Left forelimb (tissue), 1 donor: Measurements from ENCODE around the gene CYS1.
"Not testable (repeated sequence)": the region's sequence is repeated elsewhere in the genome, so short reads cannot be mapped to it uniquely, and the experiment has no call there.

Experiments
- DNase-seq: peaks from one replicate; pipeline ENCODE4 v3.0.0-alpha.2; 2018; ENCODE audit warnings: low spot score

The CYS1 gene

DNA sequence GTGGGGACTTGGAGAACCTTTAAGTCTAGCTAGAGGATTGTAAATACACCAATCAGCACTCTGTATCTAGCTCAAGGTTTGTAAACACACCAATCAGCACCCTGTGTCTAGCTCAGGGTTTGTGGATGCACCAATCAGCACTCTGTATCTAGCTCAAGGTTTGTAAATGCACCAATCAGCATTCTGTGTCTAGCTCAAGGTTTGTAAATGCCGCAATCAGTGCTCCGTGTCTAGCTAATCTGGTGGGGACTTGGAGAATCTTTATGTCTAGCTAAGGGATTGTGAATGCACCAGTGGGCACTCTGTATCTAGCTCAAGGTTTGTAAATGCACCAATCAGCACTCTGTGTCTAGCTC is 11.7 kb upstream of the CYS1 start:
- not testable (repeated sequence) for DNase-seq

DNA sequence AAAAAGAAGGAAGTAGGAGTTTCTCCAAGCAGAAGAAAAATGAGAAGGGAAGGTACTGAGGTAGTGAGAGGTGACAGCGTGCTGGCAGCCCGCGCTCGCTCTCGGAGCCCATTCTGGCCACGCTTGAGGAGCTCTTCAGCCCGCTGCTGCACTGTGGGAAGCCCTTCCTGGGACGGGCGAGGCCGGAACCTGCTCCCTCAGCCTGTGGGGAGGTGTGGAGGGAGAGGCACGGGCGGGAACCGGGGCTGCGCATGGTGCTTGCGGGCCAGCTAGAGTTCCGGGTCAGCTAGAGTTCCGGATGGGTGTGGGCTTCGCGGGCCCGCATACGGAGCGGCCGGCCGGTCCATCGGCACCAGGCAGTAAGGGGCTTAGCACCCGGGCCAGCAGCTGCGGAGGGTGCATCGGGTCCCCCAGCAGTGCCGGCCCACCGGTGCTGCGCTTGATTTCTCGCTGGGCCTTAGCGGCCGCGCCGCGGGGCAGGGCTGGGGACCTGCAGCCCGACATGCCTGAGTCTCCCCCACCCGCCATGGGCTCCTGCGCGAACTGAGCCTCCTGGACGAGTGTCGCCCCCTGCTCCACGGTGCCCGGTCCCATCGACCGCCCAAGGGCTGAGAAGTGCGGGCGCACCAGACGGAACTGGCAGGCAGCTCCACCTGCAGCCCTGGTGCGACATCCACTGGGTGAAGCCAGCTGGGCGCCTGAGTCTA is 11.1 kb upstream of the CYS1 start:
- DNase-seq, result no peak

DNA sequence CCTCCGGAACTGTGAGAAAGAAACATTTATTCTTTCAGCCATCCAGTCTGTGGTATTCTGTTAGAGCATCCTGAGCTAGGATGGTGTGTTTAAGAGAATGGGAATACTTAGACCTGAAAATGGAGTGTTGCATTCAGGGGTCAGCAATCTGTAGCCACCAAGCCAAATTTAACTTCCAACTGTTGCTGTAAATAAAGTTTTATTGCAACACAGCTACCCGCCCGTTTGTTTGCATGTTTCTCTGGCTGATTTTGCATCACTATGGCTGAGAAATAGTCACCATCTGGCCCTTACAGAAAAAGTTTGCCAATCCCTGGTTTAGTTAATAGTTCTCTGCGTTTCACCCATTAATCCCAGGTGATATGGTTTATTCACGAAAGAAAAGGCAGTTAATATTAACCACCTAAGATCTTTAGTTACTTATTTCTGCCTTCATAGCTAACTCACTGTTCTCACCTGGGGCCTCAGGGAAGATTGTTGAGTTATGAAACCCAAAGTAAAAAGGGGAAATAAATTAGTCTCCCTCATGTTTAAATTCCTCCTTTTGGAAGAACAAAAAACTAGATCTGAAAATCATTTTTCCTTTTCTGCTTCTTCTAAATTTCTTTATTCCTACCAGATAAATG is 9.5 kb upstream of the CYS1 start:
- DNase-seq, result no peak

DNA sequence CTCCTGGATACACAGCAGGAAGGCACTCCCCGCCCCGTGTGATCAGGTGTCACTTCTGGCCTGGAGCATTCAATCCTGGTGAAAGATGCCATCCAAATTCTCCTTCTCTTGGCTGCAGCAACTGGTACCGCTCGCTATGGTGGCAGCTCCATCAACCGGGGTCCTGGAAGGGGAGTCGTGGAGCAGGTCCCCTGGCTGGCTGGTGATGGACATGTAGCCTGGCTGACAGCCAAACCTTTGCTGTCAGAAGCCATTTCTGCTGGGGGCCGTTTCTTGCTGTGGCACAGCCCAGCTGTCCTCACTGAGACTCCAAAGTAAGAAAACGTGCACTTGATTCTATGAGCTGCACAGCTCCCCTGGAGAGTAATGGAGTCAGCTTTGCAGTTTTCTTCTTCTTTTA is 7.1 kb upstream of the CYS1 start:
- no peak for DNase-seq

DNA sequence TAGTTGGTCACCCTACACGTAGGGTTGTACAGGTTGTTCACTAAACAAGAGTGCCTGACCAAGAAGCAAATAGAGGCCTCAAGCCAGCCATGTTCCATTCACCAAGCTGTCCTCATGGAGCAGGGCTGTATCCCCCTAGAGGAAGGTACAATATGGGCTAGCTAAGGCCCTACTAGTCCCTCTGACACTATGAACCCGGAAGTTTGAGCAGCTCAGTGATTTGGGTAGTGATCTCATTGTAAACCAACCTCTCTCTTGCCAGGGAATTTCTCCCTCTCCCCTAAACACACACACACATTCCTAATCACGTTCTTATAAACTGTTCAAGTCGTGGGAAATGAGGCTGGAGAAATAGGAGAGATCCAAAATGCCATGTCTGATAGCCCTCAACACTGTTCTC is 6.7 kb upstream of the CYS1 start:
- no peak for DNase-seq

DNA sequence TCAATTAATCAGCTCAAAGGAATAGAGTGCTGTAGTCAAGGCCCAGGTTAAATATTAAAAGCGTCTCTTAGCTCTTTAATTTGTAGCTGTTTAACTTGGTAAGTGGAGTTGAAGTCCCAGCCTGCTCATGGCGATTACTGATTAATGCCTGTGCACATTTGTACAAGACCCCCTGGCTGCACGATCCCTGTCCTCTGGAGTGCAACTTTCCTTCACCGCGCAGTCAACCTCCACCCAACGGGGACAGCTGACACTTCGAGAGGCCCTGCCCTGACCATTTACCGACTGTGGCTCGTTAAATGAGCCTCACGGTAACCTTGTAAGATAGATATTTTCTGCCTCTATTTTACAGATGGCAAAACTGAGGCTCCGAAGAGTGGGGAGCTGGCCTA is 5.5 kb upstream of the CYS1 start:
- DNase-seq, result no peak

DNA sequence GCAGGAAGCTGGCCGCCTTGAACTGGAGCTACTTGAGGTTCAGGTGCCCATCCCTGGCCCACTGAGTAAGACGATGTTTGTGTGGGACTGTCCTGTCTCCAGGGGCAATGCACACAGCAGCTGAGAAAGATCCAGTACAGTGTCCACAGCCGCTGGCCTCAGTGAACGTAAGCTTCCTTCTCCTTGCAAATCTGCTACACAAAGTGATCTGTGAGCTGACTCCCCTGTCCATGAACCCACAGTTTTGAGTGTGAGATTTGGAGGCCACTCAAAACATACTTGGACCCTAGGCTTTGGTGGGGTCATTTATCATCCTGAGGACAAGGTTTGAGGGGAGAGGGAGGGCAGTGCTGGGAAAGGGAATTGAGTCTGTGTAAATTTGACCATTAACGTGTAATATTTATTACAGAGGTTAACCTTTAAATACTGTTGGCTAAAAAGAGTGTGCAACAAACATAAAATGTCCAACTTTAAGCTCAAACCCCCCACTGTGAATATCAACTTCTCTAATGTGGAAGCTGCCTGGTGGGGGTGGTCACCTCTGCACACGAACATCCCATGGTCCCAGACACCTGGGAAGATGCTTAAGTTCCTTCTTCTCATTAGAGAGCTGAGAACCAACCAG is 4.9 kb upstream of the CYS1 start:
- no peak for DNase-seq

DNA sequence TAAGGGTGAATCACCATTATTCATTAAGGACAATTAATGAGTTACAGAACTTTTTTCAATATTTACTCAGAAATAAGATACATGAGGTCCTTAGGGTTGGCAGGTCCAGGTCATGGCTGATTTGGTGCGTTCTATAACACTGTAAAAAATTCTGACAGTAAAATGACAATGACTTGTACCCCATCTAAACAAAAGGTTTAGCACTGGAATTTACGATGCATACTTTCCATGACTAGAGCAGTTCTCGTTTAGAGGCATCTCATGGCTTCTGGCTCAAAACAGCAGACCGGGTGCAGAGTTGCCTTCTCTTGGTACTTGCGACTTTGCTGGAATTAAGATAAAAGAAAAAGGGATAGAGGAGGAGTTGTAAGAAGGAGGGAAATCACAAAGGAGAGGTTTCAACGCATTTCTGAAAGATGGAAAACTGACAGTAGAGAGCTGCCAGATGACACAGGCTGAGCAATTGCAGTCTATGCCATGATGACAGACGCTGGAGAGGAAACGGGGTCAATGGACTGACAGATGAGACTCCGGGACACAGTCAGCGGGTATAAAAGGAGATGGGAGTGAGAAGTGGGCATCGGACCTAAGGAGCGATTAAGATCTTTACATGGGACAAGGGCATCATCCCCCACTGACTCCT is 4.1 kb upstream of the CYS1 start:
- DNase-seq, result no peak

DNA sequence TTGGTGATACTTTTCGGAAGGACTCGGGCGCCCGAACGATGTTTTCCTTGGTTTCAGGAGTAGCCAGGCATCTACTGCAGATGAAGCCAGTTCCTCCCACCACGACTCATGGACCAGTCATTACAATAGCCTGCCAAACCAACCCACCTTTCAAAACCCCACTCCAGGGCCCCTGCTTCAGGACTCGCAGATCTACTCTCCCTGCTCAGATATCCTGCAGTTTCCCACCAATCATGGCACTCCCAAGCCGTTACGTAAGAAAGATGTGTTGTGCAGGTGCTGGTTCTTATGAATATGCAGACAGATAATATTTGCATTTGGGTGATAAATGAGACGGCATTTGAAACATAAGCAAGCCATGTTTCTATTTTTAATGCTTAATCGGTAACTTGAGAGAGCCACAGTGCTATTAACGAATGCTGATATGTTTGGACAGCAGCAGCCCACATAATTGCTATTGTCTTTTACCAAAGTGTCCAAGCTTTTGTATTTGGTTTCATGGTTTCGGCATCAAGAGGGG is 3.5 kb upstream of the CYS1 start:
- no peak for DNase-seq

DNA sequence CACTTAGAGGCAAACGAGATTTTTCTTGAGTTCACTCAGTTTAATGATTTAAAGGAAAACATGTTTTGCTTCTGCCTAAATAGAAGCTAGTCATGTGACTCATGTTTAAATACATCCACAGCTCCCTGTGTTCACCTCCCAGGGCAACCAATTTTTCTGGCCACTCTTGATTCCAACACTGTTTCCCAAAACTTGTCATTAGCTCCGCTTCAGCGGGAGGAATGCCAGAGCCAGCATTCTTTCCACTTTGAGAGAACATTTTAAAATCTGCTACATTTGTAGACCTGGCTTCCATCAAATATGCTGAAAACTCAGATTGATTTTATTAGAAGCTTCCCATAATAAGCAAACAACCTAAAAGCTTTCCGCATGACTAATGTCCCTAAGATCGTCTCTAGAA is 2.8 kb upstream of the CYS1 start:
- no peak for DNase-seq

DNA sequence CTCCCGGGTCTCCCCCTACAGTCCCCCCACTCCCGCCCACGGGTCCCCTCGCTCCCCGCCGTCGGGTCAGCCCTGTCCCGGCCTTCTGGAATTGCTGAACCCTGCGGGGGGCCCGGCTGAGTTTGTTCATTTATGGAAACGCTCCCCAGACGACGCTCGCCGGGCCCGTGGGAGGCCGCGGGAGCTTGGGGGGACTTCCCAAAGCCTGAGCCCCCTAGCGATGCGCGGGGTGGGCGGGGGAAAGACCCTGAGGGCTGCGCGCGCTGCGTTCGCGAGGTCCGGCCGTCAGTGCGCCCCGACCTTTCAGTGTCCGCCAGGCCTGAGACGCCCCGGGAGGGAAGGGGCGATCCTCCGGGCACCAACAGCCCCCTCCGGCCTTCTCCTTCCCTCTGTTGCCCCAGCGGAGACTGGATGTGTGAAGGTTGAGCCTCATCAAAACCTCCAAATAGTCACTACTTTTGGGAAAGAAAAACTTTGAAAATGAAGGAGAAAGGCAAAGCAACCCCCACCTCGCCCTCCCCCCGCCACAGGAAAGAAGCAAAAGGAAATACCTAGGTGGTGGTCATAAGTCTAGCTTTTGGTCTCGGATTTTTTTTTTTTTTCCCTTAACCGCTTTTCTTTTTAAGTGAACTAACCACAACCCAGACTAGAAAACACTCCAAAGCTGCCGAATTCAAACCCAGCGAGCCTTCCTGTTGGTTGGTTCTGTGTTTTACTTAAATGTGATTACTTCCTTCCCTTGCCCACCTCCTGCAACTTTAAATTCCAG is 509 bp upstream of the CYS1 start:
- no peak for DNase-seq

DNA sequence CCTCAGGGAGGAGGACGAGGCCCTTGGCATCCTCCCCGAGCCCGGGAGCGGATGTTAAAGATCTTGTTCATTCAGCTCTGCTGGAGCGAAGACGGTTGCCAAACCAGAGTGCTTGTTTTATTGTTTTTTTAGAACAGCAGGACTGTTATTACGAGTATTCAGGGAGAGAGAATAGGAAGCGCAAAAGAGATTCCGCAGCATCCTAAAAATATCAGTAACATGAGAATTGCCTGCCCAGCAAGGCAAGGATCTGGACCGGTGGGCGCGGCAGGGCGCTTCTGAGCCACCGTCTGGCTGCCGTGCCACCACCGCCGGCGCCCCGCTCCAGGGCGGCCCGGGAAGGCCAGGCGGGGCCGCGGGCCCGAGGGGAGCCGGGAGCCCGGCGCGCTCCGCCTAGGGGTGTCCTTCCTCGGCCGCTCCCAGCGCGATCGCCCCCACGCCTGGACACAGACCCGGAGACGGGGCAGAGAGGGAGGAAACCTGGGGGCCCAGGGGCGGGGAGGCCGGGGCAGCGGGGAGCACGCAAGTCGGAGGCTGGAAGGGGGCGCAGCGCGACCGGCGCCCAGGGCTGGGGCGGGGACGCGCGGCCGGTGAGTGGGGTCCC is 843 bp downstream of the CYS1 start:
- no peak for DNase-seq

DNA sequence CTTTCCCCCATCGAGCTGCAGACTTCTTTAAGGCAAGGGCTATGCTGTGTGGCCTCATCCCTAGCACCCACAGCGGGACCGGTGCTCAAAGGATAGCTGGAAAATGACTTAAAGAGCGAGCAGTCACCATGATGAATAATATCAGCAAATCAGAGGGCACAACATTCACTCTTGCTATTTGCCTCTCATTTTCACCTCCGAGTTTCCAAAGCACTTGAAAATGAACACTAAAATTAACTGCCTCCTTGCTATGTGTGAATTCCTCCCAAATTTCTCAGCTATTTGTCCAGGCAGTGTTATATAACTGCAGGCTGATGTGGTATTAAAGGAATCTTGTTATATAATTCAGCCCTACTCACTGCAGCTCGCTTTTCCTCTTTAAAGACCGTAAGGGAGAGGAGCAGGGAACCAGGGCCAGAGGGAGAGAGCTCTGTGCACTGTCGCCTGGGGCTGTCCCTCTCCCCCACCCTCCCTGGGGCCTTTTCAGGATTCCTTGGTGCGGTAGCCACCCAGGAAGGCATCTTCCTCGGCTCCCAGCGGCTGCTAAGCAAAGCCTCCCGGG is 1.4 kb downstream of the CYS1 start:
- no peak for DNase-seq

DNA sequence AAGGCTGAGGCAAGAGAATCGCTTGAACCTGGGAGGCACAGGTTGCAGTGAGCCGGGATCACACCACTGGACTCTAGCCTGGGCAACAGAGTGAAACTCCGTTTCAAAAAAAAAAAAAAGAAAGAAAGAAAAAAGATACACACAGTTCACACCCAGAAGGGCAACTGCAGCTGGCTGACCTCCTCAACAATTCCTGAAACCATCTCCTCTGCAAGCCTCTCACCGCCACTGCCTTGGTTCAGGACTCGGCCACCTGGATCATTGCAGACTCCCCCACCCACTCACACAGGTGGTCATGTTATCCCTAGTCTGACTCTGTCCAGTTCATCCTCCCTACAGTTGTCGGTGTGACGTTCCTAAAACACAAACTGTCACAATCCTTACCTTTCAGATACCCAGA is 2.2 kb downstream of the CYS1 start:
- no peak for DNase-seq

DNA sequence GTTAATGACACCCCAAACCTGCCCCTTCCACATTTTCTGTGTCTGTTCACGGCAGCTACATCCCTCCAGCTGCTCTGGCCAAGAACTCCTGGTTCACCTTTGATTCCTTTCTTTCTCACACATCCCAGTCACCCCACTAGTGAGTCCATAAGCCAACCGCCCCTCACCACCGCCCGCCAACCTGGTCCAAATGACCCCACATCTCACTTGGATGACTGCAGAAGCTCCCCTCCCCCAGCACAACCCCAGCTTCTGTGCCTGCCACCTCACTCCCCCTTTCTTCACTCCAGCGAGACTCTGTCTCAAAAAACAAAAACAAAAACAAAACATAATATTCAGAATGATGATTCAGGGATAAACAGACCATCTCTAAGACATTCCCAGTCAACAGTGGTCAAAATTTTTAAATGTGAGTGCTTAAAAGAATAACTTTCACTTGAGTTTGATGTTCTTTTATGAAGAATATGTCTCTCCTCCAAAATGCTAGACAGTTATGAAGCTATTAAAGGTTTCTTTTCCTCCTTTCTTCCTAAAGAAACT is 3.2 kb downstream of the CYS1 start:
- DNase-seq, result no peak

DNA sequence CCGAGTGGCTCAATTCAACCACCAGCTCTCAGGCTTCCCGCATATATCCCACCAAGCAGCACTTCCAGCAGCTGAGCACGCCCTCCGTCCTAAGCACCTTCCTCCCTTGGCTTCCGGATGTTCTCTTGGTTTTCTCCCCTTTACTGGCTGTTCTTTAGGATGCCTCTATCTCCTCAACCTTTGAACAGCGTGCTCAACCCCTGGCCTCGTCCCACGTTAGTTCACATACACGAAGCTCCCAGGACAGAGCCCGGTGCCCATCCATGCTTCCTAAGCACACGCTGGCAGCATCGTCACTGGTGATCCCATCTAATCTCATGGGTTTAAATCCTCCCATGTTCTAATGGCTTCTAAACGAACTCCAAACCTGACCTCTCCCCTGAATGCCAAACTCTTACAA is 3.7 kb downstream of the CYS1 start:
- DNase-seq, result no peak

DNA sequence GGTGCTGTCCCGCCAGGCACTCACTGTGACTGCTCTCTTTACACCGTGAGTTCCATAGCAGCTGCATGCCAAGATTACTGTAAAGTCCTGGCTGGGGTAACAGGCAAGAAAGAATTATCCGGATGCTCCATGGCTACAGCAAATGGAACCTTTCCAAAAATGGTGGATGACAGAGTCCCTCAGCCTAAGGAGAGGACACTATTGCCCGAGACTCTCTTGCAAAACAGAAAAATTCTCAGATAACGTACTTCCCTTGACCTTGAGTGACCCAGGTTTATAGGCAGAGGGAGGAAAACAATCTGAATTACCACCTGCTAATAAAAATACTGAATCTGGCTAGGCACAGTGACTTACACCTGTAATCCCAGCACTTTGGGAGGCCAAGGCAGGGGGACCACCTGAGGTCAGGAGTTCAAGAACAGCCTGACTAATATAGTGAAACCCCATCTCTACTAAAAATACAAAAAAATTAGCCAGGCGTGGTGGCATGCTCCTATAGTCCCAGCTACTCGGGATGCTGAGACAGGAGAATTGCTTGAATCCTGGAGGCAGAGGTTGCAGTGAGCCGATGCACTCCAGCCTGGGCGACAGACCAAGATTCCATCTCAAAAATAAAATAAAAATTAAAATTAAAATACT is 4.5 kb downstream of the CYS1 start:
- DNase-seq, result no peak

DNA sequence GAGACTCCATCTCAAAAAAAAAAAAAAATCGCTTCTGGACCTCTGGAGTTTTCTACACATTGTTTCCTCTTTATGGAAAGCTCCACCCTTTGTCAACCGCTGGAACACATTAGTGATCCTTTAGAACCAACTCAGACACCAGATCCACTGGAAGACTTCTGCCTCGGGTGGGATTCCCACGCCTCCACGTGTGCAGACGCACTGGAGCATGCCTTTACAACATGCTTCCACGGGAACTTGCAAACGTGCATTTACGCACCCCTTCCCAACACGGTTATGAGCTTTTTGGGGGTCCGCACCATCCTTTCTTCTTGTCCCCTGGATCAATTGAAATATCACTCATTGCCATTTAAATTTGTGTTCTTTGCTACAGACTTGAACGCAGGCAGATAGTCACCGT is 5.1 kb downstream of the CYS1 start:
- no peak for DNase-seq

DNA sequence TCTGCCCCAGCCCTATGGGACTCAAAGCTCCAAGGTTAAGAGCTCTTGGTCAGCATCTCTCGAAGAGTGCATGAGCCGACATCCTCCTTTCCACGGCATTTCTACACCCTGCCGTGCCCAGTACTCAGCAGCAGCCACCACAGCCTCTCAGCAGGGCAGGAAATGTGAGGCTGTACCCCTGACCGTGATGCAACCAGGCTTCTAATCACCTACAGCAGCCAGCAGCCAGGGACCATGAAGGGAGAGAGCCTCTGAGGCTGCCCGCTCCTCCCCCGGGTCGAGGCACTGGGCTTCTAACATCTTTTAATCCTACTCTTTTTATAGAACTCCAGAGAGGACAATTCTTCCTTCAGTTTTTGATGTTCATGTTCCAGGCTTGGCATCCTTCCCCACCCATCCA is 6.5 kb downstream of the CYS1 start:
- DNase-seq, result no peak

DNA sequence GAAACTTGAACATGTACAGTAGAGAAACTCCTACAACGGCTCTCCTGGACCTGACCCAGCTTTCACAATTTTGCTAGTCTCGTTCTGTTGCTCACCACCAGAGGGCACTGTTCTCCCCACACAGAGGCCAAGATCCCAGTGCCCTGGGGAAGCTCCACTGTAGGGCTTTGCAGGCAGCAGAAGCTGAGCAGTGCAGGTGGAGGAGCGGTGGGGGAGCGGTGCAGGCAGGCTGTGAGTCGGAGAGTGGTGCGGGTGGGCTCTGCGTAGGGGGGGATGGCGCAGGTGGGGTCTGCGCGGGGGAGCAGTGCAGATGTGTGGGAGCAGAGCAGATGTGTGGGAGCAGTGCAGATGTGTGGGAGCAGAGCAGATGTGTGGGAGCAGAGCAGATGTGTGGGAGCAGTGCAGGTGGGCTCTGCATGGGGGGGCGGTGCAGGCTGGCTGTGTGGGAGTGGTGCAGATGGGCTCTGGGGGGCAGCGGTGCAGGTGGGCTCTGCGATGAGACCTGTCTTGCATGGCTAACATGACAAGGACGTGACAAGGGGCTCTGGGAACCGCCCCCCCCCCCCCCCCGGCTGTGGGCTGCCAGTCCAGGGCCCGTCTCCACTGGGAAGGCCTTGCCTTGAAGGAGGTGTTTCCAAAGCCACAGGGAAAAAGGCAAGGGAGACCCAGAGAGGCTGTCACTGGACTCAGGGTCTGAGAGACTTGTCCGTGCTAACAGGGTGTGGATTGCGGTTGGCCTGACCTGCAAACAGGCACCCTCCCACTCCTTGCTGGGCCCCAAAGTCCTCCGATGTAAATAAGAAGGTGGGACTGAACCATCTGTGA is 7.3 kb downstream of the CYS1 start:
- DNase-seq, result no peak
